Measurements from ENCODE around the gene LINGO1. TPM values are rescaled to one million over a fixed set of nuclear protein-coding genes. Genes with fewer than 3 reads are reported as not detected.

Gene LINGO1
- total RNA-seq, 1 donor, result 1.1 TPM

GRCh38 chr15:77611767-77612166 lies 20.9 kb downstream of the LINGO1 start:
- Histone ChIP-seq H4K20me1 (ENCODE audit: insufficient read depth, low read length) (no peaks in the 10 kb centered on the region), H3K27ac (ENCODE audit: low read depth, low read length) (no peak overlapping the region), H3K36me3 (ENCODE audit: insufficient read depth, low read length) (no peaks in the 10 kb centered on the region), H3K4me1 (ENCODE audit: insufficient read depth, low read length) (peaks cover 13% of the 10 kb centered on the region), H2AFZ (ENCODE audit: low read length) (no peak overlapping the region), H3K79me2 (ENCODE audit: insufficient read depth, low read length) (no peaks in the 10 kb centered on the region), H3K9me3 (ENCODE audit: low read depth, low read length) (no peaks in the 10 kb centered on the region), H3K27me3 (ENCODE audit: insufficient read depth, low read length) (no peaks in the 10 kb centered on the region), H3K4me3 (ENCODE audit: insufficient read depth, low read length) (no peak overlapping the region), H3K4me2 (ENCODE audit: insufficient read depth, low read length) (no peak overlapping the region)
- no peak for TF ChIP-seq CTCF (IDR thresholded peaks at IDR 0.05; ENCODE audit: extremely low read depth, low read depth, low read length)
- DNase-seq (ENCODE audit: insufficient read length, low spot score, missing footprints), result no peak

- no peaks in the 10 kb centered on the region for H3K27me3 ChIP-seq (ENCODE audit: insufficient read depth, low read length)
- H3K4me1 ChIP-seq (ENCODE audit: insufficient read depth, low read length), result peaks cover 20% of the 10 kb centered on the region
- no peaks in the 10 kb centered on the region for H3K79me2 ChIP-seq (ENCODE audit: insufficient read depth, low read length)
- no peak overlapping the region for H2AFZ ChIP-seq (ENCODE audit: low read length)
- no peak for DNase-seq (ENCODE audit: insufficient read length, low spot score, missing footprints)
- H3K9me3 ChIP-seq (ENCODE audit: low read depth, low read length), result no peaks in the 10 kb centered on the region
- no peaks in the 10 kb centered on the region for H3K36me3 ChIP-seq (ENCODE audit: insufficient read depth, low read length)
- TF ChIP-seq CTCF (IDR thresholded peaks at IDR 0.05; ENCODE audit: extremely low read depth, low read depth, low read length), result no peak
- no peaks in the 10 kb centered on the region for H4K20me1 ChIP-seq (ENCODE audit: insufficient read depth, low read length)
- H3K4me2 ChIP-seq (ENCODE audit: insufficient read depth, low read length), result no peak overlapping the region
- H3K27ac ChIP-seq (ENCODE audit: low read depth, low read length), result no peak overlapping the region
- H3K4me3 ChIP-seq (ENCODE audit: insufficient read depth, low read length), result no peak overlapping the region
Measured at GRCh38 chr15:77610731-77611130, 22.0 kb downstream of the LINGO1 start.

GRCh38 chr15:77609558-77609957 lies 23.2 kb downstream of the LINGO1 start:
- peaks cover 20% of the 10 kb centered on the region for H3K4me1 ChIP-seq (ENCODE audit: insufficient read depth, low read length)
- no peaks in the 10 kb centered on the region for H3K27me3 ChIP-seq (ENCODE audit: insufficient read depth, low read length)
- no peaks in the 10 kb centered on the region for H4K20me1 ChIP-seq (ENCODE audit: insufficient read depth, low read length)
- H3K79me2 ChIP-seq (ENCODE audit: insufficient read depth, low read length), result no peaks in the 10 kb centered on the region
- H3K27ac ChIP-seq (ENCODE audit: low read depth, low read length), result no peak overlapping the region
- no peak overlapping the region for H3K4me3 ChIP-seq (ENCODE audit: insufficient read depth, low read length)
- TF ChIP-seq CTCF (IDR thresholded peaks at IDR 0.05; ENCODE audit: extremely low read depth, low read depth, low read length), result no peak
- H3K9me3 ChIP-seq (ENCODE audit: low read depth, low read length), result no peaks in the 10 kb centered on the region
- no peak overlapping the region for H3K4me2 ChIP-seq (ENCODE audit: insufficient read depth, low read length)
- no peaks in the 10 kb centered on the region for H3K36me3 ChIP-seq (ENCODE audit: insufficient read depth, low read length)
- H2AFZ ChIP-seq (ENCODE audit: low read length), result no peak overlapping the region
- no peak for DNase-seq (ENCODE audit: insufficient read length, low spot score, missing footprints)

- Histone ChIP-seq H3K4me1 (ENCODE audit: insufficient read depth, low read length) (peaks cover 20% of the 10 kb centered on the region), H3K36me3 (ENCODE audit: insufficient read depth, low read length) (no peaks in the 10 kb centered on the region), H3K4me2 (ENCODE audit: insufficient read depth, low read length) (no peak overlapping the region), H4K20me1 (ENCODE audit: insufficient read depth, low read length) (no peaks in the 10 kb centered on the region), H3K27me3 (ENCODE audit: insufficient read depth, low read length) (no peaks in the 10 kb centered on the region), H3K27ac (ENCODE audit: low read depth, low read length) (no peak overlapping the region), H3K4me3 (ENCODE audit: insufficient read depth, low read length) (no peak overlapping the region), H3K79me2 (ENCODE audit: insufficient read depth, low read length) (no peaks in the 10 kb centered on the region), H2AFZ (ENCODE audit: low read length) (peak overlapping the region; percentile 54), H3K9me3 (ENCODE audit: low read depth, low read length) (no peaks in the 10 kb centered on the region)
- DNase-seq (ENCODE audit: insufficient read length, low spot score, missing footprints), result peak; percentile 84
- TF ChIP-seq CTCF (IDR thresholded peaks at IDR 0.05; ENCODE audit: extremely low read depth, low read depth, low read length), result no peak
Measured at GRCh38 chr15:77608774-77609173, 23.9 kb downstream of the LINGO1 start.
